ENCODE results near the gene AMH. TPM values are rescaled to one million over a fixed set of nuclear protein-coding genes. Genes with fewer than 3 reads are reported as not detected.

Gene AMH
- total RNA-seq, 2 experiments from 2014 or later = 14.8 to 49.7 TPM

DNA sequence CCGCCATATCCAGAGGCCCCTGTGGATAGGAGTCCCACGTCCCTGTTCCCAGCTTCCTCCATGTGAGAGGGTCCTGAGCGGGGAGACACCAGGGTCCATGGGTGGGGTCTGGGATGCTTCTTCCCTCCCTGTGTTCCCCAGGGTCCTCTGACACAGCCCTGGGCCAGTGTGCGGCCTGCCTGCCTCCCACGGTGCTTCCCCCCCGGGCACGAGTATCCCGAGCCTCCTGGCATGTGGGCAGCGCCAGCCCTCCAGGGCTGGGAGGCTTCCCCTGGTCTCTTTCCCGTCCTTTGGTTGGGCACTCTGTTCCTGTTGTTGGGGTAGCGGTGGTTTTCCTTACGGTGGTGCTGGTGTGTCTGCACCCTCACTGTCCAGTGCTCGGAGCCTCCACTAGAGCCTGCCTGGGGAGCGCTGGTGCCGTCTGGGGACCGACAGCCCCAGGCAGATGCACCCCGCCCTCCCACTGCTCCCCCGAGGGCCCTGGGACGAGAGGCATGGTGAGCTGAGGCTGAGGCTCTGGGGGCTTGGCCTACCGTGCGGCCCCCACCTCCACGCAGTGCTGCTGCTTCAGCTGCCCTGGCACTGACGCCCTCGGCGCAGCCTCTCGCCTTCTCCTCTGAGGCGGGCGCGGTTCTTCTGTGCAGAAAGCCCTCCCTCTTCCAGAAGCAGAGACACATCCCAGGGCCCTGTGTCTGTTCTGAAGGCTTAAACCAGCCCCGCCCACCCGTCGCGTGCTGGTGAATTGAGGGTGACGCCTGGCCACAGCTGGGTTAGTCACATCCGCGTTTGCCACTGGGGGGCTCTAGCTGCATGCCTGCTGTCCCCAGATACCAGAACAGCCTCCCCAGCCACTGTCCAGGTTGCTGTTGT, 40.9 kb upstream of the AMH start:
- no peak for TF ChIP-seq EZH2phosphoT487 (IDR thresholded peaks at IDR 0.05; ENCODE audit: borderline replicate concordance, low read depth, low read length)
- TF ChIP-seq, protein P1, sequence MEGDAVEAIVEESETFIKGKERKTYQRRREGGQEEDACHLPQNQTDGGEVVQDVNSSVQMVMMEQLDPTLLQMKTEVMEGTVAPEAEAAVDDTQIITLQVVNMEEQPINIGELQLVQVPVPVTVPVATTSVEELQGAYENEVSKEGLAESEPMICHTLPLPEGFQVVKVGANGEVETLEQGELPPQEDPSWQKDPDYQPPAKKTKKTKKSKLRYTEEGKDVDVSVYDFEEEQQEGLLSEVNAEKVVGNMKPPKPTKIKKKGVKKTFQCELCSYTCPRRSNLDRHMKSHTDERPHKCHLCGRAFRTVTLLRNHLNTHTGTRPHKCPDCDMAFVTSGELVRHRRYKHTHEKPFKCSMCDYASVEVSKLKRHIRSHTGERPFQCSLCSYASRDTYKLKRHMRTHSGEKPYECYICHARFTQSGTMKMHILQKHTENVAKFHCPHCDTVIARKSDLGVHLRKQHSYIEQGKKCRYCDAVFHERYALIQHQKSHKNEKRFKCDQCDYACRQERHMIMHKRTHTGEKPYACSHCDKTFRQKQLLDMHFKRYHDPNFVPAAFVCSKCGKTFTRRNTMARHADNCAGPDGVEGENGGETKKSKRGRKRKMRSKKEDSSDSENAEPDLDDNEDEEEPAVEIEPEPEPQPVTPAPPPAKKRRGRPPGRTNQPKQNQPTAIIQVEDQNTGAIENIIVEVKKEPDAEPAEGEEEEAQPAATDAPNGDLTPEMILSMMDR (conservative IDR thresholded peaks at IDR 0.05; ENCODE audit: low read length) = peak; percentile 67
- H3K27ac ChIP-seq (ENCODE audit: low read depth, low read length, poor library complexity, severe bottlenecking) = no peak overlapping the region
- no peaks in the 10 kb centered on the region for H3K9me3 ChIP-seq (ENCODE audit: low read length)
- H4K20me1 ChIP-seq (ENCODE audit: insufficient read depth, low read length) = no peaks in the 10 kb centered on the region
- H2AFZ ChIP-seq (ENCODE audit: low read length) = no peak overlapping the region
- no TSS peak for BruUV-seq (replicated peaks)
- intact Hi-C loops (cut with micrococcal nuclease; ENCODE audit: unreplicated experiment) = no loop called here
- peaks cover 81% of the 10 kb centered on the region for H3K36me3 ChIP-seq (ENCODE audit: insufficient read depth, low read length)
- no peaks in the 10 kb centered on the region for H3K79me2 ChIP-seq (ENCODE audit: insufficient read depth, low read depth, low read length)
- ChIA-PET CTCF (ENCODE audit: unreplicated experiment) (no interaction called here), POLR2A (no interaction called here)
- peak; percentile 56 for DNase-seq (ENCODE audit: low spot score)
- no peak overlapping the region for H3K4me2 ChIP-seq (ENCODE audit: low read length)
- no peaks in the 10 kb centered on the region for H3K4me1 ChIP-seq (ENCODE audit: insufficient read depth, low read length, poor library complexity, severe bottlenecking)
- H3K9me2 ChIP-seq (ENCODE audit: insufficient read depth, low read length) = no peaks in the 10 kb centered on the region
- no peak overlapping the region for H3K4me3 ChIP-seq (ENCODE audit: low read depth, low read length, poor library complexity, severe bottlenecking)

DNA sequence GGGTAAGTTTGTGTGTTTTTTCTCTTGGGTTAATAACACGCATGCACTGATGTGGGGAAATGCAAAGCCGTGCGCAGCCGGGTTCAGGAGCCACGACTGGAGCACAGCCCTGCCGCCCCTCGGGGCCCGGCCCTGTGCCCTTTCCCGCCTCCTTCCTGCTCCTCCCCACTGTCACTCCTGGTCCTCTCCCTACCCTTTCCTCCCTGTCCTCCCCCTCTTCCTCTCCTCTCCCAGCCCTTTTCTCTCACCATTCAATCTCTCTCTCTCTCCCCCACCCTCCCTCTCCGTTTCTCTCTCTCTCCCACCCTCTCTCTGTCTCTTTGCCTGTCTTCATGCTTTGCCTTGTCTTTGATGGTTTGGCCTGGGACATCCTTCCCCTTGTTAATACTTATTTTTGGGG, 40.1 kb upstream of the AMH start:
- TF ChIP-seq, protein P1 (conservative IDR thresholded peaks at IDR 0.05; ENCODE audit: low read length) = no peak
- no peak for TF ChIP-seq EZH2phosphoT487 (IDR thresholded peaks at IDR 0.05; ENCODE audit: borderline replicate concordance, low read depth, low read length)
- BruUV-seq (replicated peaks) = no TSS peak
- Histone ChIP-seq H3K4me1 (ENCODE audit: insufficient read depth, low read length, poor library complexity, severe bottlenecking) (no peaks in the 10 kb centered on the region), H3K4me3 (ENCODE audit: low read depth, low read length, poor library complexity, severe bottlenecking) (no peak overlapping the region), H4K20me1 (ENCODE audit: insufficient read depth, low read length) (no peaks in the 10 kb centered on the region), H3K9me3 (ENCODE audit: low read length) (no peaks in the 10 kb centered on the region), H3K36me3 (ENCODE audit: insufficient read depth, low read length) (peaks cover 81% of the 10 kb centered on the region), H2AFZ (ENCODE audit: low read length) (no peak overlapping the region), H3K4me2 (ENCODE audit: low read length) (no peak overlapping the region), H3K27ac (ENCODE audit: low read depth, low read length, poor library complexity, severe bottlenecking) (no peak overlapping the region), H3K79me2 (ENCODE audit: insufficient read depth, low read depth, low read length) (no peaks in the 10 kb centered on the region), H3K9me2 (ENCODE audit: insufficient read depth, low read length) (no peaks in the 10 kb centered on the region)
- no peak for DNase-seq (ENCODE audit: low spot score)
- ChIA-PET POLR2A (no interaction called here), CTCF (ENCODE audit: unreplicated experiment) (no interaction called here)
- intact Hi-C loops (cut with micrococcal nuclease; ENCODE audit: unreplicated experiment) = no loop called here

DNA sequence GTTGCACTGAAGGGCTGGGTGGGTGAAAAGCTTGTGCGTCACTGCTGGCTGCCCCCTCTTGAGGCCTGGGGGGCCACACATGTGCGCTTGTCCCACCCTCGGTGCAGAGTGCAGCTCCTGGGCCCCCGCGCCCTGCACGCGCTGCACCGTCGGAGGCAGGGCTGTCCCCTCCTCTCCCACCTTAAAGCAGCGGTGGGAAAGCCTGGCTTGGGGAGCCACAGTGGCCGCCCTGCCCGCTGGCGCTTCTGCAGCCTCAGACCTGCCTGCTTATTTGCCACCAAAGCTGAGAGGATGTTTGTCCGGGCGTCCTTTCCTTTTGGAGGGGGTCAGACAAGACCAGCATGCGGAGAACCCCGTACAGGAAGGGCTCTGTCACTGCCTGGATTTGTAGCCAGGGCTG, 39.7 kb upstream of the AMH start:
- intact Hi-C loops (cut with micrococcal nuclease; ENCODE audit: unreplicated experiment) = no loop called here
- Histone ChIP-seq H3K9me3 (ENCODE audit: low read length) (no peaks in the 10 kb centered on the region), H3K4me3 (ENCODE audit: low read depth, low read length, poor library complexity, severe bottlenecking) (no peak overlapping the region), H3K4me1 (ENCODE audit: insufficient read depth, low read length, poor library complexity, severe bottlenecking) (no peaks in the 10 kb centered on the region), H3K9me2 (ENCODE audit: insufficient read depth, low read length) (no peaks in the 10 kb centered on the region), H2AFZ (ENCODE audit: low read length) (no peak overlapping the region), H4K20me1 (ENCODE audit: insufficient read depth, low read length) (no peaks in the 10 kb centered on the region), H3K4me2 (ENCODE audit: low read length) (no peak overlapping the region), H3K79me2 (ENCODE audit: insufficient read depth, low read depth, low read length) (no peaks in the 10 kb centered on the region), H3K36me3 (ENCODE audit: insufficient read depth, low read length) (peaks cover 83% of the 10 kb centered on the region), H3K27ac (ENCODE audit: low read depth, low read length, poor library complexity, severe bottlenecking) (no peak overlapping the region)
- CTCF ChIA-PET (ENCODE audit: unreplicated experiment) = no interaction called here
- TF ChIP-seq, protein P1 (conservative IDR thresholded peaks at IDR 0.05; ENCODE audit: low read length) = no peak
- no peak for TF ChIP-seq EZH2phosphoT487 (IDR thresholded peaks at IDR 0.05; ENCODE audit: borderline replicate concordance, low read depth, low read length)
- no peak for DNase-seq (ENCODE audit: low spot score)
- BruUV-seq (replicated peaks) = no TSS peak
- POLR2A ChIA-PET = no interaction called here
